Keratinocyte (primary cell): ENCODE results near the gene KCNG3. TPM values are rescaled to one million over a fixed set of nuclear protein-coding genes. Genes with fewer than 3 reads are reported as not detected.

Source experiments
- DNase-seq: peaks from one replicate; pipeline ENCODE4 v3.0.0-alpha.2; 2011; ENCODE audit warnings: low read depth, missing footprints, low spot score
- FAIRE-seq: peaks from 2 replicates; lab custom pipeline; 2011; peaks lifted over from hg19 to GRCh38; lab: Jason Lieb, UNC
- H2AFZ ChIP-seq: 2 replicates; pipeline ENCODE4 v1.6.0; 2012; ENCODE audit warnings: low read length, control low read depth, inconsistent platforms; ENCODE audit not compliant: control insufficient read depth
- H3K27ac ChIP-seq: 2 replicates; pipeline ENCODE4 v1.5.1; 2011; ENCODE audit warnings: low read length; ENCODE audit not compliant: control insufficient read depth, insufficient read depth
- H3K27me3 ChIP-seq: 3 replicates; pipeline ENCODE4 v1.6.0; 2011; ENCODE audit warnings: low read length; ENCODE audit not compliant: control insufficient read depth, insufficient read depth; ENCODE audit errors: extremely low read depth
- H3K36me3 ChIP-seq, 2 experiments: 2 replicates in 1 of 2; 3 replicates in 1 of 2; pipeline ENCODE4 v1.5.1; 2011; ENCODE audit warnings: low read length in 2 of 2, mild to moderate bottlenecking in 1 of 2; ENCODE audit not compliant: control insufficient read depth in 2 of 2, insufficient read depth in 2 of 2; ENCODE audit errors: extremely low read depth in 1 of 2
- H3K4me1 ChIP-seq: 3 replicates; pipeline ENCODE4 v1.5.1; 2011; ENCODE audit warnings: low read length; ENCODE audit not compliant: control insufficient read depth, insufficient read depth; ENCODE audit errors: extremely low read depth
- H3K4me2 ChIP-seq: 3 replicates; pipeline ENCODE4 v1.6.0; 2011; ENCODE audit warnings: low read depth, low read length; ENCODE audit not compliant: control insufficient read depth, insufficient read depth; ENCODE audit errors: extremely low read depth
- H3K4me3 ChIP-seq, 3 experiments: fragments of 200-600 bp in 1 of 3; sonication (generic) in 1 of 3; 2 replicates in 2 of 3; 3 replicates in 1 of 3; pipeline ENCODE4 v1.5.1; 2011 to 2016; ENCODE audit warnings: low read length in 3 of 3, mild to moderate bottlenecking in 3 of 3, control low read depth in 2 of 3, inconsistent platforms in 1 of 3, low read depth in 1 of 3, mixed read lengths in 1 of 3, mixed run types in 1 of 3, moderate library complexity in 1 of 3; ENCODE audit not compliant: control insufficient read depth in 2 of 3, insufficient read depth in 2 of 3; ENCODE audit errors: extremely low read depth in 1 of 3
- H3K79me2 ChIP-seq: 2 replicates; pipeline ENCODE4 v1.6.0; 2012; ENCODE audit warnings: low read length; ENCODE audit not compliant: control insufficient read depth, insufficient read depth
- H3K9ac ChIP-seq: 3 replicates; pipeline ENCODE4 v1.6.0; 2011; ENCODE audit warnings: low read length; ENCODE audit not compliant: control insufficient read depth, insufficient read depth; ENCODE audit errors: extremely low read depth
- H3K9me1 ChIP-seq: 3 replicates; pipeline ENCODE4 v1.6.0; 2011; ENCODE audit warnings: low read length; ENCODE audit not compliant: control insufficient read depth, insufficient read depth; ENCODE audit errors: extremely low read depth
- H3K9me3 ChIP-seq: 2 replicates; pipeline ENCODE4 v1.5.1; 2012; ENCODE audit warnings: low read depth, low read length; ENCODE audit not compliant: control insufficient read depth
- H4K20me1 ChIP-seq: 3 replicates; pipeline ENCODE4 v1.6.0; 2011; ENCODE audit warnings: low read length; ENCODE audit not compliant: control insufficient read depth, insufficient read depth; ENCODE audit errors: extremely low read depth
- CTCF ChIP-seq, 3 experiments: IDR thresholded peaks in 1 of 3; conservative IDR thresholded peaks in 1 of 3; optimal IDR thresholded peaks in 1 of 3; 2 replicates in 2 of 3; 3 replicates in 1 of 3; pipeline versions ENCODE3 to v1.5.1; 2011; ENCODE audit warnings: low read length in 3 of 3, mild to moderate bottlenecking in 3 of 3, moderate library complexity in 2 of 3, control low read depth in 1 of 3, inconsistent platforms in 1 of 3; ENCODE audit not compliant: insufficient read depth in 2 of 3; ENCODE audit errors: extremely low read depth in 1 of 3
- EZH2 ChIP-seq: IDR thresholded peaks from one replicate; pipeline ENCODE4 v1.6.1; 2012; ENCODE audit warnings: inconsistent platforms, mild to moderate bottlenecking, low read length, moderate library complexity
- dilution Hi-C: fragments of 300-500 bp; cut with MboI; formaldehyde crosslinking; loops from one replicate; pipeline ENCODE4 v1.7.0; 2020; ENCODE audit warnings: low sequenced_read_pairs; ENCODE audit not compliant: extremely low pct_ligation_motif_present
- polyA plus RNA-seq, 5 experiments: library from polyadenylated mRNA; depleted of rRNA in 3 of 5; stranded (reverse) in 3 of 5; stranded (forward) in 1 of 5; unstranded in 1 of 5; fragments of >200 nt; gene quantifications; 1 replicate in 1 of 5; 2 replicates in 3 of 5; 3 replicates in 1 of 5; pipeline versions ENCODE4 v1.2.1 to v1.2.3, GENCODE V29; 2011 to 2012; ENCODE audit warnings: missing spikeins in 2 of 5, low read depth in 1 of 5, low replicate concordance in 1 of 5

Gene KCNG3
- polyA plus RNA-seq, 1 donor (not counting 4 experiments of a cell fraction or from before 2014, with no cell fraction given), result not detected

GRCh38 chr2:42459296-42459695 lies 34.5 kb downstream of the KCNG3 start:
- Histone ChIP-seq H3K9me1 (no peaks in the 10 kb centered on the region), H3K4me1 (no peaks in the 10 kb centered on the region), H3K4me2 (no peak overlapping the region), H3K79me2 (no peaks in the 10 kb centered on the region), H3K9me3 (no peaks in the 10 kb centered on the region), H3K36me3 (no peaks in the 10 kb centered on the region), H3K4me3 (no peak overlapping the region), H3K9ac (no peak overlapping the region), H4K20me1 (no peaks in the 10 kb centered on the region), H3K27ac (no peak overlapping the region), H3K27me3 (peaks cover 3% of the 10 kb centered on the region), H2AFZ (no peak overlapping the region)
- dilution Hi-C loops, result no loop called here
- TF ChIP-seq EZH2 (no peak), CTCF (optimal IDR thresholded peaks at IDR 0.05 in 1 of 3, IDR thresholded peaks at IDR 0.05 in 1 of 3, conservative IDR thresholded peaks at IDR 0.05 in 1 of 3; ENCODE audit: extremely low read depth in 1 of 3, insufficient read depth in 2 of 3, low read length in 3 of 3) (no peak)
- no peak for FAIRE-seq
- no peak for DNase-seq

GRCh38 chr2:42458396-42458795 lies 35.4 kb downstream of the KCNG3 start:
- DNase-seq (no peak), FAIRE-seq (no peak)
- no peaks in the 10 kb centered on the region for H3K36me3 ChIP-seq
- H3K4me1 ChIP-seq, result no peaks in the 10 kb centered on the region
- no peaks in the 10 kb centered on the region for H3K79me2 ChIP-seq
- H3K9me3 ChIP-seq, result no peaks in the 10 kb centered on the region
- H3K9ac ChIP-seq, result no peak overlapping the region
- H3K9me1 ChIP-seq, result no peaks in the 10 kb centered on the region
- dilution Hi-C loops, result no loop called here
- peaks cover 3% of the 10 kb centered on the region for H3K27me3 ChIP-seq
- no peak overlapping the region for H3K4me3 ChIP-seq
- no peak overlapping the region for H3K4me2 ChIP-seq
- no peaks in the 10 kb centered on the region for H4K20me1 ChIP-seq
- H3K27ac ChIP-seq, result no peak overlapping the region
- TF ChIP-seq CTCF (optimal IDR thresholded peaks at IDR 0.05 in 1 of 3, IDR thresholded peaks at IDR 0.05 in 1 of 3, conservative IDR thresholded peaks at IDR 0.05 in 1 of 3; ENCODE audit: extremely low read depth in 1 of 3, insufficient read depth in 2 of 3, low read length in 3 of 3) (no peak), EZH2 (no peak)
- H2AFZ ChIP-seq, result no peak overlapping the region
